Right lobe of liver (tissue), 6 donors: ENCODE results near the gene RBM33. TPM values are rescaled to one million over a fixed set of nuclear protein-coding genes. Genes with fewer than 3 reads are reported as not detected.
A peak's percentile ranks its signal among the peaks of the same experiment; 100 is the strongest.

ENCODE experiments used
- ATAC-seq, 4 donors: fragments of 200-7000 bp; cut with Tn5 transposase; one replicate each; pipeline ENCODE4 v1.9.1; 2020; ENCODE audit warnings: mild to moderate bottlenecking in 4 of 4, moderate library complexity in 4 of 4
- DNase-seq, 3 donors: peaks; one replicate each; pipeline ENCODE4 v3.0.0-alpha.2; 2020
- H3K27ac ChIP-seq, 3 donors: fragments of 200-600 bp; one replicate each; pipeline ENCODE4 v1.8.0; 2022
- H3K27me3 ChIP-seq, 2 donors: fragments of 200-600 bp; one replicate each; pipeline ENCODE4 v1.8.0; 2022
- H3K36me3 ChIP-seq, 4 donors: fragments of 200-600 bp; sonication (generic) in 1 of 4; one replicate each; pipeline versions ENCODE4 v1.5.1 to v1.8.0; 2017 to 2022; ENCODE audit warnings: control low read depth in 1 of 4
- H3K4me1 ChIP-seq, 4 donors: fragments of 200-600 bp; sonication (generic) in 1 of 4; one replicate each; pipeline versions ENCODE4 v1.5.1 to v1.8.0; 2017 to 2022; ENCODE audit warnings: control low read depth in 1 of 4
- H3K4me3 ChIP-seq, 3 donors: fragments of 200-600 bp; one replicate each; pipeline ENCODE4 v1.8.0; 2022
- H3K9me3 ChIP-seq, 4 donors: fragments of 200-600 bp; sonication (generic) in 1 of 4; one replicate each; pipeline versions ENCODE4 v1.5.1 to v1.8.0; 2017 to 2022; ENCODE audit warnings: control low read depth in 1 of 4
- CTCF ChIP-seq, 4 donors: fragments of 200-600 bp in 3 of 4; fragments of 450-650 bp in 1 of 4; IDR thresholded peaks; one replicate each; pipeline versions ENCODE4 v1.5.1 to v1.8.0; 2016 to 2022; ENCODE audit warnings: antibody characterized with exemption in 4 of 4, mild to moderate bottlenecking in 2 of 4
- POLR2A ChIP-seq: fragments of 450-650 bp; IDR thresholded peaks from one replicate; pipeline ENCODE4 v1.6.1; 2017; ENCODE audit warnings: antibody characterized with exemption, mild to moderate bottlenecking
- WGBS: methylation state at CpG from one replicate; pipeline ENCODE4 v1.1.6; 2018; ENCODE audit warnings: low coverage, low lambda C conversion rate; ENCODE audit not compliant: insufficient coverage; ENCODE audit errors: missing lambda C conversion rate; 5-methylcytosine and 5-hydroxymethylcytosine counted together
- intact Hi-C, 2 donors: fragments of 100-400 bp; cut with DNase I; formaldehyde crosslinking; loops; one replicate each; pipeline versions ENCODE4 v1.11.2 to v1.14.1; 2022
- total RNA-seq, 6 experiments: library from RNA; depleted of rRNA in 2 of 6; stranded (reverse); fragments of >200 nt in 2 of 6; fragmentation: NEBNext Ultra II Directional in 3 of 6; extraction: Animal tissue kit (Norgen Biotek cat#: 25700) in 3 of 6; gene quantifications; one replicate each; pipeline versions ENCODE4 v1.1.0 to v1.2.4, GENCODE V29; 2016 to 2023
- donor health status: DM: no; HTN: yes; CAD: no.
- donor health status: DM: no; HTN: no; CAD: no.
- donor health status: DM: no; HTN: no; CAD: no.
- donor health status: DM: no; HTN: yes; CAD: no.
- donor health status: DM: no; HTN: yes; CAD: no.

Gene RBM33
- total RNA-seq, 6 experiments from 2014 or later: 24.9 to 55.1 (median 32.0) TPM

GRCh38 chr7:155682484-155682883, 38.0 kb downstream of the RBM33 start:
- H3K4me1 ChIP-seq: peaks cover 0 to 36% (median 14%) of the 10 kb centered on the region in 4 donors
- no peaks in the 10 kb centered on the region for H3K27me3 ChIP-seq
- 34% methylated on average over 5 of the region's 5 CpGs for WGBS
- intact Hi-C loops: no loop called here
- no peak overlapping the region for H3K4me3 ChIP-seq
- peak; percentile 47 to 86 (median 64) for DNase-seq
- H3K9me3 ChIP-seq: no peaks in the 10 kb centered on the region
- peak; percentile 94 to 100 (median 96) for ATAC-seq
- peaks cover 0 to 23% (median 8%) of the 10 kb centered on the region in 4 donors for H3K36me3 ChIP-seq
- peak overlapping the region in 2 of 3 donors; percentile 37 to 51 for H3K27ac ChIP-seq
- TF ChIP-seq POLR2A (no peak), CTCF (IDR thresholded peaks at IDR 0.05) (no peak)

DNA sequence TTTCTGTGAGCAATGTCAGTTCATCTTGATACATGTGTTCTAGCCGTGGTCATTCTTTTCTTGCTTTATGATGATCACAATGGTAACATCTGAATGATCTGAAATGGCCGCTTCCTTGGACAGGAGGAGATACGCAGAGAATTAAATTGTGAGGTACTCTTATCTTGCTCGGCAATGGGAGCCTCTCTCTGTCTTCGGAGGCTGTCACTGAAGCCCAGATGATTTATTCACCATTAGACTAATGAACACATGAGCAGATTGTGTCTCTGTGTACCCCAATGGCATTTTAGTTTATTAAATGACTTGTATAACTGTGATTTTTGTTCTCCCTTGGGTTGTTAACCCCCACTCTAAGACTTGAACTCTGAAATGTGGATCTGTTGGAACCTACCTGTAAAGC, 38.6 kb downstream of the RBM33 start:
- 63% methylated on average over 3 of the region's 5 CpGs for WGBS
- DNase-seq (no peak), ATAC-seq (peak in 1 of 4 donors; percentile 19)
- Histone ChIP-seq H3K9me3 (no peaks in the 10 kb centered on the region), H3K27me3 (no peaks in the 10 kb centered on the region), H3K4me1 (peaks cover 0 to 36% (median 14%) of the 10 kb centered on the region in 4 donors), H3K27ac (peak overlapping the region in 2 of 3 donors; percentile 37 to 51), H3K4me3 (no peak overlapping the region), H3K36me3 (peaks cover 0 to 23% (median 8%) of the 10 kb centered on the region in 4 donors)
- intact Hi-C loops: no loop called here
- no peak for TF ChIP-seq POLR2A
- TF ChIP-seq CTCF (IDR thresholded peaks at IDR 0.05): no peak

GRCh38 chr7:155683714-155684113, 39.3 kb downstream of the RBM33 start:
- DNase-seq (no peak), ATAC-seq (no peak)
- Histone ChIP-seq H3K27me3 (no peaks in the 10 kb centered on the region), H3K9me3 (no peaks in the 10 kb centered on the region), H3K27ac (peak overlapping the region in 2 of 3 donors; percentile 37 to 51), H3K4me1 (peaks cover 0 to 36% (median 14%) of the 10 kb centered on the region in 4 donors), H3K4me3 (no peak overlapping the region), H3K36me3 (peaks cover 0 to 18% (median 6%) of the 10 kb centered on the region in 4 donors)
- WGBS: 90% methylated on average over 4 of the region's 4 CpGs
- no peak for TF ChIP-seq POLR2A
- TF ChIP-seq CTCF (IDR thresholded peaks at IDR 0.05): no peak
- intact Hi-C loops: no loop called here

- ATAC-seq: no peak
- intact Hi-C loops: no loop called here
- Histone ChIP-seq H3K36me3 (peaks cover 0 to 14% (median 2%) of the 10 kb centered on the region in 4 donors), H3K27me3 (no peaks in the 10 kb centered on the region), H3K9me3 (no peaks in the 10 kb centered on the region), H3K4me3 (no peak overlapping the region), H3K27ac (no peak overlapping the region), H3K4me1 (peaks cover 0 to 36% (median 14%) of the 10 kb centered on the region in 4 donors)
- no peak for DNase-seq
- WGBS: 70% methylated on average over 5 of the region's 5 CpGs
- TF ChIP-seq CTCF (IDR thresholded peaks at IDR 0.05) (no peak), POLR2A (no peak)
Observed at GRCh38 chr7:155684543-155684942, 40.1 kb downstream of the RBM33 start.
